ENCODE data around the gene ARHGEF2. TPM values are rescaled to one million over a fixed set of nuclear protein-coding genes. Genes with fewer than 3 reads are reported as not detected.

Gene ARHGEF2
- total and polyA plus RNA-seq, 2 of the 13 experiments (the other 11 are each of a cell fraction or from before 2014, with no cell fraction given), result 16.1 to 32.1 TPM

- intact Hi-C loops (cut with micrococcal nuclease; ENCODE audit: unreplicated experiment), result no loop called here
- peaks cover 14 to 60% of the 10 kb centered on the region in 2 experiments for H3K36me3 ChIP-seq (replicated peaks in 1 of 2; ENCODE audit: control insufficient read depth in 1 of 2, insufficient read depth in 2 of 2, low read length in 2 of 2)
- in situ Hi-C loops (cut with HindIII; ENCODE audit: extremely low pct_ligation_motif_present, low pct_unique_long_range_greater_than_20kb), result no loop called here
- H2AFZ ChIP-seq (ENCODE audit: low read length), result no peak overlapping the region
- BruUV-seq (replicated peaks), result no TSS peak
- peaks cover 1% of the 10 kb centered on the region; the same call in 1 of the 2 replicates for H3K4me1 ChIP-seq (ENCODE audit: insufficient read depth, low read length)
- peaks cover under 1% of the 10 kb centered on the region for H3K79me2 ChIP-seq (ENCODE audit: insufficient read depth, low read length)
- ChIA-PET CTCF (ENCODE audit: low intra/inter-chr PET ratio, low total read pairs) (no interaction called here), POLR2A (interaction anchor here (1.2 kb wide), 1 partner anchor 22 kb away, joined by 3 read pairs; no protein-coding TSS in a partner anchor)
- no peaks in the 10 kb centered on the region for H3K9me3 ChIP-seq (ENCODE audit: low read length)
- no peak for FAIRE-seq
- ATAC-seq, result no peak
- H3K27me3 ChIP-seq (ENCODE audit: control insufficient read depth in 1 of 2, insufficient read depth in 2 of 2, low read length in 2 of 2), result no peaks in the 10 kb centered on the region
- no peak for DNase-seq (ENCODE audit: low spot score)
- H3K9ac ChIP-seq (ENCODE audit: insufficient read depth, low read depth, low read length), result no peak overlapping the region
- no peak overlapping the region for H3K27ac ChIP-seq (ENCODE audit: extremely low read length, insufficient read depth, low read length)
- TF ChIP-seq ZBTB14 (CRISPR knock-in tag; IDR thresholded peaks at IDR 0.05) (no peak), CBX5 (CRISPR knock-in tag; IDR thresholded peaks at IDR 0.05; ENCODE audit: borderline replicate concordance) (no peak), ZFP90 (CRISPR knock-in tag; IDR thresholded peaks at IDR 0.05; ENCODE audit: borderline replicate concordance) (no peak), ZNF883 (CRISPR knock-in tag; IDR thresholded peaks at IDR 0.05; ENCODE audit: not compliant biosample characterization) (no peak), PAXIP1 (CRISPR knock-in tag; conservative IDR thresholded peaks at IDR 0.05) (no peak), ZBTB1 (CRISPR knock-in tag; IDR thresholded peaks at IDR 0.05; ENCODE audit: borderline replicate concordance) (no peak), TOPORS (CRISPR knock-in tag; IDR thresholded peaks at IDR 0.05) (no peak), ZBTB4 (CRISPR knock-in tag; IDR thresholded peaks at IDR 0.05; ENCODE audit: borderline replicate concordance) (no peak), POGZ (CRISPR knock-in tag; IDR thresholded peaks at IDR 0.05) (no peak), JDP2 (CRISPR knock-in tag; IDR thresholded peaks at IDR 0.05; ENCODE audit: borderline replicate concordance) (no peak), ZNF781 (CRISPR knock-in tag; IDR thresholded peaks at IDR 0.05; ENCODE audit: borderline replicate concordance, not compliant biosample characterization) (no peak), STAT5B (CRISPR knock-in tag; IDR thresholded peaks at IDR 0.05) (no peak), HDAC6 (IDR thresholded peaks at IDR 0.05; ENCODE audit: low read depth, low read length) (no peak), PRMT3 (CRISPR knock-in tag; IDR thresholded peaks at IDR 0.05; ENCODE audit: borderline replicate concordance, low read depth) (no peak), ATRX (CRISPR knock-in tag; IDR thresholded peaks at IDR 0.05; ENCODE audit: borderline replicate concordance) (no peak), ZFP1 (CRISPR knock-in tag; IDR thresholded peaks at IDR 0.05) (no peak)
- H4K20me1 ChIP-seq (ENCODE audit: insufficient read depth, low read length), result no peaks in the 10 kb centered on the region
- H3K4me2 ChIP-seq (ENCODE audit: low read depth, low read length), result no peak overlapping the region
- no peak overlapping the region for H3K4me3 ChIP-seq (replicated peaks in 1 of 3; ENCODE audit: insufficient read depth in 1 of 3, low read depth in 2 of 3, low read length in 3 of 3)
- WGBS (ENCODE audit: low lambda C conversion rate), result 97% methylated on average over 12 of the region's 12 CpGs
Observed at GRCh38 chr1:155904261-155904660, 74.1 kb downstream of the ARHGEF2 start.

Data from HepG2 (cell line).